ENCODE data around the gene CTAGE6.
"Not testable (repeated sequence)": the region's sequence is repeated elsewhere in the genome, so short reads cannot be mapped to it uniquely, and the experiment has no call there.

The CTAGE6 gene

GRCh38 chr7:143757596-143757995 lies at the start of gene CTAGE6:
CTAGE6 (minus strand) TSS chr7:143757696; CDS start chr7:143757658, 38 bp downstream.
- DNase-seq = not testable (repeated sequence)

- not testable (repeated sequence) for DNase-seq
These were observed 49.2 kb upstream of the CTAGE6 start for GRCh38 chr7:143806664-143807071.

- not testable (repeated sequence) for DNase-seq
These were observed 40.4 kb upstream of the CTAGE6 start for GRCh38 chr7:143797896-143798290.

GRCh38 chr7:143797119-143797895 lies 39.8 kb upstream of the CTAGE6 start:
- DNase-seq = not testable (repeated sequence)

- not testable (repeated sequence) for DNase-seq
These were observed 38.2 kb upstream of the CTAGE6 start for GRCh38 chr7:143795653-143796052.

- DNase-seq = peak; percentile 33
These were observed 35.1 kb upstream of the CTAGE6 start for GRCh38 chr7:143792633-143793032.

GRCh38 chr7:143785415-143786182 lies 28.1 kb upstream of the CTAGE6 start:
- DNase-seq = not testable (repeated sequence)

- DNase-seq = not testable (repeated sequence)
These were observed 22.1 kb upstream of the CTAGE6 start for GRCh38 chr7:143779591-143779990.

- not testable (repeated sequence) for DNase-seq
These were observed 15.4 kb upstream of the CTAGE6 start for GRCh38 chr7:143772738-143773468.

GRCh38 chr7:143767531-143767930 lies 10.0 kb upstream of the CTAGE6 start:
- DNase-seq = not testable (repeated sequence)

- not testable (repeated sequence) for DNase-seq
These were observed 8.2 kb upstream of the CTAGE6 start for GRCh38 chr7:143765678-143766077.

- not testable (repeated sequence) for DNase-seq
These were observed 5.6 kb upstream of the CTAGE6 start for GRCh38 chr7:143763065-143763464.

- DNase-seq = not testable (repeated sequence)
These were observed 12.2 kb downstream of the CTAGE6 start for GRCh38 chr7:143745340-143745739.

- DNase-seq = not testable (repeated sequence)
These were observed 20.3 kb downstream of the CTAGE6 start for GRCh38 chr7:143737037-143737819.

GRCh38 chr7:143735962-143736361 lies 21.5 kb downstream of the CTAGE6 start:
- no peak for DNase-seq

GRCh38 chr7:143733876-143734275 lies 23.6 kb downstream of the CTAGE6 start:
- DNase-seq = no peak

- DNase-seq = no peak
These were observed 29.1 kb downstream of the CTAGE6 start for GRCh38 chr7:143728333-143728862.

- DNase-seq = not testable (repeated sequence)
These were observed 29.9 kb downstream of the CTAGE6 start for GRCh38 chr7:143727561-143727960.

- not testable (repeated sequence) for DNase-seq
These were observed 31.4 kb downstream of the CTAGE6 start for GRCh38 chr7:143726143-143726542.

- DNase-seq = not testable (repeated sequence)
These were observed 37.2 kb downstream of the CTAGE6 start for GRCh38 chr7:143720335-143720734.

GRCh38 chr7:143715543-143716193 lies 41.8 kb downstream of the CTAGE6 start:
- not testable (repeated sequence) for DNase-seq
